ENCODE data around the gene ORMDL2. TPM values are rescaled to one million over a fixed set of nuclear protein-coding genes. Genes with fewer than 3 reads are reported as not detected.
A peak's percentile ranks its signal among the peaks of the same experiment; 100 is the strongest.

ORMDL2 gene
- total RNA-seq, 1 donor from 2014 or later: 54.8 TPM

DNA sequence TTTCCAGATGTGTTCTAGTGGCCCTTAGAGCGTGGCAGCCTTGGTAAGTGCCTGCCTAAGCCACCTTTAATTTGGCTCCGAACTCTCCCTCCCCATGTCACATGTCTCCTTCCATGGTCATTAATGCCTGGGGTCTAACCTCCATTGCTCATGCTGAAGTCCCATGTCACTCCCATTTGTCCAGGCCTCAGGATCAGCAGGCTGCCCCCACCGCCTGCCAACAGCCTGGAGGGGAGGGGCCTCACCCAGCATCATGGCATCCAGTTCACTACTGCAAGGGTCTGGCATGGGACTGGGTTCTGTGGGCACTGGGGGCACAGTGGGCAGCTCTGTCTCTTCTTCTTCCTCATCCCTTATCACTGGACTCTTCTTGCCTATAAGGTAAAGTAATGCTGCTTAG, 20.5 kb downstream of the ORMDL2 start:
- Histone ChIP-seq H3K79me2 (ENCODE audit: insufficient read depth, low read length) (peaks cover 6% of the 10 kb centered on the region), H3K4me2 (ENCODE audit: low read length) (no peak overlapping the region), H3K4me1 (ENCODE audit: insufficient read depth, low read length) (peaks cover 15% of the 10 kb centered on the region), H3K9ac (ENCODE audit: low read length) (no peak overlapping the region), H3K27ac (ENCODE audit: low read depth, low read length) (no peak overlapping the region), H3K36me3 (ENCODE audit: insufficient read depth, low read length) (no peaks in the 10 kb centered on the region), H3K9me3 (ENCODE audit: insufficient read depth, low read depth, low read length) (no peaks in the 10 kb centered on the region), H3K27me3 (ENCODE audit: insufficient read depth, low read length) (no peaks in the 10 kb centered on the region), H2AFZ (ENCODE audit: low read depth, low read length) (no peak overlapping the region), H4K20me1 (ENCODE audit: insufficient read depth, low read length) (no peaks in the 10 kb centered on the region), H3K4me3 (ENCODE audit: insufficient read depth, low read depth, low read length) (no peak overlapping the region)
- no peak for FAIRE-seq
- DNase-seq (ENCODE audit: low read depth): no peak
- Mint-ChIP-seq H3K27me3 (ENCODE audit: low read depth, unreplicated experiment) (no peaks in the 10 kb centered on the region), H3K36me3 (ENCODE audit: low read depth, unreplicated experiment) (peaks cover 12% of the 10 kb centered on the region), H3K4me3 (ENCODE audit: unreplicated experiment) (peak overlapping the region; percentile 37), H3K27ac (ENCODE audit: unreplicated experiment) (no peak overlapping the region), H3K4me1 (ENCODE audit: low read depth, unreplicated experiment) (peaks cover 12% of the 10 kb centered on the region), H3K9me3 (ENCODE audit: unreplicated experiment) (peaks cover 6% of the 10 kb centered on the region)
- no peak for TF ChIP-seq EZH2 (IDR thresholded peaks at IDR 0.05; ENCODE audit: insufficient read depth, low read length)
- TF ChIP-seq CTCF (IDR thresholded peaks at IDR 0.05; ENCODE audit: insufficient read depth, low read depth, low read length): no peak

DNA sequence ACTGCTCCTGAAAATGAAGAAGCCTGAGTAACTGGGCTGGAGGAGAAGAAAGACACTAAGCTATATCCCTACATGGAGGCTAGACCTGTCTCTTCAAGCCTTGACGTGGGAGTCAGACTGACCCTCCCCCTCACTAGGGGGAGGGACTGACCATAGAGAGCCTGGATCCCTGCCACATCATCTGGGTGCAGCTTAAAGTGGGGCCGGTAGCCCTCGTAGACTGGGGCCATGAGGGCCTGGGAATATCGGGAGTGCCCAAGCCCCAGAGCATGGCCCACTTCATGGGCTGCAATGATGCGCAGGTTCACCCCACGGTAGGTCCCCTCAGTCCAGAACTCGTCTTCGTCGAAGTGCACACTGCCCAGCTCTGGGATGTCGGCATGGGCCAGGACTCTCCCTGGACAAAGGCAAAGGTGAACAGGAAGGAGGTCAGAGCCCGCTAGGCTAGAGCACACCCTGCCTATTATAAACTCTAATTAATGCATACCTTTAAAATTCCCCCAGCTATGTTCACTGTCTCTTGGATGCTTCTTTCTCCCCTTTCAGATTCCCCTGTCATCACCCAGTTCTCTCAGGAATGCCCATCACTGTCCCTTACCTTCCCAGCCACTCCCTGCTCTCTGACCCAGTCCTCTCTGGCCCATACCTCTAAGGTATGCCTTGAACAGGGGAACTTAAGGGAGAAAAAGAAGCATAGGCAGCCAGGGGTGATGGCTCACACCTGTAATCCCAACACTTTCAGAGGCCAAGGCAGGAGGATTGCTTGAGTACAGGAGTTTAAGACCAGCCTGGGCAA, 21.7 kb downstream of the ORMDL2 start:
- Mint-ChIP-seq H3K4me3 (ENCODE audit: unreplicated experiment) (no peak overlapping the region), H3K27ac (ENCODE audit: unreplicated experiment) (peak overlapping the region; percentile 8), H3K27me3 (ENCODE audit: low read depth, unreplicated experiment) (no peaks in the 10 kb centered on the region), H3K36me3 (ENCODE audit: low read depth, unreplicated experiment) (peaks cover 10% of the 10 kb centered on the region), H3K9me3 (ENCODE audit: unreplicated experiment) (peaks cover 6% of the 10 kb centered on the region), H3K4me1 (ENCODE audit: low read depth, unreplicated experiment) (peaks cover 12% of the 10 kb centered on the region)
- H3K9me3 ChIP-seq (ENCODE audit: insufficient read depth, low read depth, low read length): no peaks in the 10 kb centered on the region
- H3K27ac ChIP-seq (ENCODE audit: low read depth, low read length): no peak overlapping the region
- no peak for FAIRE-seq
- no peaks in the 10 kb centered on the region for H4K20me1 ChIP-seq (ENCODE audit: insufficient read depth, low read length)
- peaks cover 16% of the 10 kb centered on the region for H3K4me1 ChIP-seq (ENCODE audit: insufficient read depth, low read length)
- peaks cover 6% of the 10 kb centered on the region for H3K79me2 ChIP-seq (ENCODE audit: insufficient read depth, low read length)
- H3K4me2 ChIP-seq (ENCODE audit: low read length): no peak overlapping the region
- DNase-seq (ENCODE audit: low read depth): no peak
- no peak overlapping the region for H2AFZ ChIP-seq (ENCODE audit: low read depth, low read length)
- H3K36me3 ChIP-seq (ENCODE audit: insufficient read depth, low read length): no peaks in the 10 kb centered on the region
- no peaks in the 10 kb centered on the region for H3K27me3 ChIP-seq (ENCODE audit: insufficient read depth, low read length)
- no peak for TF ChIP-seq CTCF (IDR thresholded peaks at IDR 0.05; ENCODE audit: insufficient read depth, low read depth, low read length)
- no peak for TF ChIP-seq EZH2 (IDR thresholded peaks at IDR 0.05; ENCODE audit: insufficient read depth, low read length)
- no peak overlapping the region for H3K4me3 ChIP-seq (ENCODE audit: insufficient read depth, low read depth, low read length)
- no peak overlapping the region for H3K9ac ChIP-seq (ENCODE audit: low read length)
